GM19023 (cell line): Measurements from ENCODE around the gene TMEM86A.

ENCODE experiments used
- ATAC-seq: cut with Tn5 transposase; IDR thresholded peaks from one replicate; pipeline ENCODE4 v1.9.1; 2021; ENCODE audit warnings: mild to moderate bottlenecking, moderate library complexity; ENCODE audit not compliant: unreplicated experiment

The TMEM86A gene

GRCh38 chr11:18754308-18754707 lies 55.7 kb downstream of the TMEM86A start:
- ATAC-seq, result no peak
